Retina (tissue), 1 donor: ENCODE data around the gene RGS19.

Experiments used
- DNase-seq: peaks from one replicate; pipeline ENCODE4 v3.0.0-alpha.2; 2016

The RGS19 gene

GRCh38 chr20:64032706-64033624 is 46.4 kb downstream of the RGS19 start:
- no peak for DNase-seq

DNA sequence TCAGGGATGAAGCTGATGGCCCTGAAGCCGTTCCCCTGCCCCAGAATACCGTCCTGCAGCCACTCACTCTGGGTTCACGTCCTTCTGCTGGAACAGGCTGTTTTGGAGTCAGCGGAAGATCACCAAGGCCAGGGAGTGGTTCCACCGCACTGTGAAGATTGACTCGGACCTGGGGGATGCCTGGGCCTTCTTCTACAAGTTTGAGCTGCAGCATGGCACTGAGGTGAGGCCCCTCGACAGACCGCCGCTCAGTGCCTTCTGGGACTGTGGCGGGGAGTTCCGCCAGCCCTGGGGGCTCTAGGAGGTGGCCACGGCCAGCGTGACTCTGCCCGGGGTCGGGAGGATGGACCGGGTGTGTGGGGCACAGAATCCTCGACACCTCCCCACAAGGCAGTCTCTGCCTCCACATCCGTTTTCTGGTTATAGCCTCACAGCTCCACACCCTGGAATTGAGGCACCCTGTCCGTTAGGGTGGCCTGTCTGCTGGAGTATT is 47.5 kb downstream of the RGS19 start:
- DNase-seq = no peak

- no peak for DNase-seq
These were observed 48.8 kb downstream of the RGS19 start for GRCh38 chr20:64030371-64031134.

DNA sequence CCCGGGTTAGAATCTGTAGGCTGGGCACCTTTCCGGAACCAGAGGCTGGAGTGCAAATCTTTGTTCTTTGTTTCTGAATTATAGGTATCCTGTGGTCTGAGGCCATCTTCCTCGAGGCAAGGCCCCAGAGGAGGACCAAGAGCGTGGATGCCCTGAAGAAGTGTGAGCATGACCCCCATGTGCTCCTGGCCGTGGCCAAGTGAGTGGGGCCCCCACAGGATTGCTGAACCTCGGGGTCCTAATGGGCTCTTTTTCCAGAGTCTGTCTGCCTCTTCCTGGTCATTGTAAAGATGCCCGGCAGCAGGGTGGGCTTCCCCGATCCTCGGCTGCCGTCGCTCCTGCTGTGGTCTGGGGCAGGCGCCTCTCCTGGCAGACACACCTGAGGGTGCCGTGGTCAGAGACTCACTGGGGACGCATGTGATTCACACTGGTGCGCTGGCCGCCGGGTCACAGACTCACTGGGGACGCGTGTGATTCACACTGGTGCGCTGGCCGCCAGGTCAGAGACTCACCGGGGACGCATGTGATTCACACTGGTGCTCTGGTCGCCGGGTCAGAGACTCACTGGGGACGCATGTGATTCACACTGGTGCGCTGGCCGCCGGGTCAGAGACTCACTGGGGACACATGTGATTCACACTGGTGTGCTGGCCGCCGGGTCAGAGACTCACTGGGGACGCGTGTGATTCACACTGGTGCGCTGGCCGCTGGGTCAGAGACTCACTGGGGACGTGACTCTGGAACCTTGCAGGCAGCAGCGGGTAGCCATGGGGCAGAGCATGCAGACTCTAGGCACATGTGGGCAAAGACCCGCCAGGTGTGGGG is 49.8 kb downstream of the RGS19 start:
- DNase-seq = no peak

GRCh38 chr20:64027981-64028685 is 51.2 kb downstream of the RGS19 start:
- no peak for DNase-seq

DNA sequence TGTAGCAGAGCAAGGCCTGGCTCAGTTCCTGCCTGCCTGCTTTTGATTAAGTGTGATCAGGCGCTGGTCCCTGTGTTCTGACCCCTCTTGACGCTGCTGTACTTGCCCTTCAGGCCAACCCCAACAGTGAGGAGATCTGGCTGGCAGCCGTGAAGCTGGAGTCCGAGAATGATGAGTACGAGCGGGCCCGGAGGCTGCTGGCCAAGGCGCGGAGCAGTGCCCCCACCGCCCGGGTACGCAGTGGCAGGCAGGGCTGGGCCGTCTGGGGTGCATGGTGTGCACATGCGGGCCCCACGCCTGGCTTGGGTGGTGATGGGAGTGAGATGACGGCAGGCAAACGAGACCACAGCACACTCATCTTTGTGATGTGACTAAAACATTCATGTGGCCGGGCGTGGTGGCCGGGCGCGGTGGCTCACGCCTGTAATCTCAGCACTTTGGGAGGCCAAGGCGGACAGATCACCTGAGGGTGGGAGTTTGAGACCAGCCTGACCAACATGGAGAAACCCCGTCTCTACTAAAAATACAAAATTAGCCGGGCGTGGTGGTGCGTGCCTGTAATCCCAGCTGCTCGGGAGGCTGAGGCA is 53.4 kb downstream of the RGS19 start:
- no peak for DNase-seq

DNA sequence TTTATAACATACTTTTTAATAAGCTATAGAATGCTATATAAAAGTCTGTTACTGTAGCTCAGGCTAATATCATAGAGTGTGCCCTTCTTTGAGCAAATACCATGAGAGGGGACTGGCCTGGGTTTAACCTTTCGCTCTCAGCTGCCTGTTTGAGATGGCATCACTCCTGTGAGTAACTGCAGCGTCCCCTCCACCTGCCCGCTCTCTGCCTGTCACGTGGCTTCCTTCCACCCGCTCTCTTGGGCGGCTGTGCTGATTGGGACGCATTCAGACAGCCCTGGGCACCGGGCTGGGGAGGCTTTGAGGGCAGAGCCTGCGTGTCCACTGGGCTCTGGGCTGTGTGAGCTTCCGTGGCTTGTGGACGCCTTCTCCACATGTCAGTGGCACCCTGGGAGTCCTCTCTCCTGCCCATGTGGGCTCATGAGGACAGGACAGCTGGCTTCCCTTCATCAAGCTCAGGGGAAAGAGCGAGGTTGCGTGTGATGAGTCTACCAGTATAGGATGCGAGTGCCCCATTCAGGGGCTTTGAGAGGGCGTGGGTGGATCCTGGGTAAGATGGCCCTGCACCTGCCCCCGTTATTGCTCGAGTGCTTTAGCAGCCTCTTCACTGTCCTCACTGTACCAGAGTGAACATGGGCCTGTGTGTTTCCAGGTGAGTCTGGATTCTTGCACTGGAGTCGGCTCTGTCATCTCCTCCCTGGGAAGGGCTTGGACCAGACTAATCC is 54.1 kb downstream of the RGS19 start:
- DNase-seq = no peak

GRCh38 chr20:64024141-64024990 is 55.0 kb downstream of the RGS19 start:
- DNase-seq = no peak

- no peak for DNase-seq
These were observed 55.8 kb downstream of the RGS19 start for GRCh38 chr20:64023361-64024140.
